SK-N-SH (cell line): ENCODE measurements around the gene S100A4. TPM values are rescaled to one million over a fixed set of nuclear protein-coding genes. Genes with fewer than 3 reads are reported as not detected.

ENCODE experiments used
- CTCF ChIA-PET: fragments of 300-600, 350-600 bp; formaldehyde crosslinking; extraction: SDS; loops from one replicate; lab custom pipeline; 2021; lab: Yijun Ruan, JAX
- POLR2A ChIA-PET: fragments of 350-600 bp; sonication (Branson Sonifier 250); formaldehyde crosslinking; extraction: SDS; loops from one replicate; lab custom pipeline; 2020; ENCODE audit warnings: antibody characterized with exemption, inconsistent platforms; lab: Yijun Ruan, JAX
- DNase-seq: peaks from one replicate; pipeline ENCODE4 v3.0.0; 2012
- H2AFZ ChIP-seq: fragments of 200-600 bp; sonication (generic); 2 replicates; pipeline ENCODE4 v1.8.1; 2016; ENCODE audit warnings: antibody characterized with exemption, mild to moderate bottlenecking, low read depth
- H3F3A ChIP-seq: fragments of 200-600 bp; sonication (generic); replicated peaks from 2 replicates; pipeline ENCODE3; 2016; ENCODE audit warnings: antibody characterized with exemption, mild to moderate bottlenecking; ENCODE audit not compliant: insufficient read depth
- H3K27ac ChIP-seq, 2 experiments: fragments of 200-500 bp in 1 of 2; fragments of 200-600 bp in 1 of 2; sonication (Bioruptor generic) in 1 of 2; sonication (generic), shearing (Covaris generic) in 1 of 2; 2 replicates each; pipeline versions ENCODE4 v1.5.1 to v1.6.1; 2014 to 2016; ENCODE audit warnings: low read depth in 2 of 2, inconsistent platforms in 1 of 2, low read length in 1 of 2, mild to moderate bottlenecking in 1 of 2, mixed read lengths in 1 of 2
- H3K27me3 ChIP-seq: fragments of 200-600 bp; sonication (generic), shearing (Covaris generic); 2 replicates; pipeline ENCODE4 v1.6.1; 2016; ENCODE audit warnings: mixed run types; ENCODE audit not compliant: insufficient read depth
- H3K36me3 ChIP-seq, 2 experiments: fragments of 200-500 bp in 1 of 2; fragments of 200-600 bp in 1 of 2; sonication (Bioruptor generic) in 1 of 2; sonication (generic) in 1 of 2; replicated peaks in 1 of 2; 2 replicates each; pipeline versions ENCODE3 to v1.5.1; 2014 to 2016; ENCODE audit warnings: low read length in 1 of 2, mild to moderate bottlenecking in 1 of 2; ENCODE audit not compliant: insufficient read depth in 2 of 2, control insufficient read depth in 1 of 2
- H3K4me1 ChIP-seq, 2 experiments: fragments of 200-500 bp in 1 of 2; fragments of 200-600 bp in 1 of 2; sonication (Bioruptor generic) in 1 of 2; sonication (generic), shearing (Covaris generic) in 1 of 2; 2 replicates each; pipeline versions ENCODE4 v1.5.1 to v1.6.1; 2014 to 2016; ENCODE audit warnings: low read depth in 1 of 2, low read length in 1 of 2, mixed run types in 1 of 2; ENCODE audit not compliant: insufficient read depth in 2 of 2, control insufficient read depth in 1 of 2
- H3K4me2 ChIP-seq: fragments of 200-600 bp; sonication (generic), shearing (Covaris generic); 2 replicates; pipeline ENCODE4 v1.6.1; 2017; ENCODE audit warnings: mixed run types
- H3K4me3 ChIP-seq, 2 experiments: fragments of 200-500 bp in 1 of 2; fragments of 200-600 bp in 1 of 2; sonication (Bioruptor generic) in 1 of 2; sonication (generic), shearing (Covaris generic) in 1 of 2; 2 replicates each; pipeline versions ENCODE4 v1.5.1 to v1.8.1; 2014 to 2016; ENCODE audit warnings: low read depth in 2 of 2, inconsistent platforms in 1 of 2, low read length in 1 of 2, mild to moderate bottlenecking in 1 of 2, mixed read lengths in 1 of 2, moderate library complexity in 1 of 2
- H3K79me2 ChIP-seq: fragments of 200-600 bp; sonication (generic); 2 replicates; pipeline ENCODE4 v1.8.1; 2017; ENCODE audit warnings: mild to moderate bottlenecking; ENCODE audit not compliant: insufficient read depth
- H3K9ac ChIP-seq: fragments of 200-600 bp; sonication (generic); 2 replicates; pipeline ENCODE4 v1.6.1; 2017; ENCODE audit warnings: mixed run types
- H3K9me2 ChIP-seq: fragments of 200-600 bp; sonication (generic); 2 replicates; pipeline ENCODE4 v1.6.1; 2017; ENCODE audit warnings: mixed run types
- H3K9me3 ChIP-seq: fragments of 200-600 bp; sonication (generic); 2 replicates; pipeline ENCODE4 v1.6.1; 2017; ENCODE audit warnings: mixed run types, mild to moderate bottlenecking, moderate library complexity
- H4K20me1 ChIP-seq: fragments of 200-600 bp; sonication (generic); 2 replicates; pipeline ENCODE4 v1.6.1; 2017; ENCODE audit warnings: mild to moderate bottlenecking, mixed run types; ENCODE audit not compliant: insufficient read depth
- ELF1 ChIP-seq: IDR thresholded peaks from 2 replicates; pipeline ENCODE4 v1.4.0; 2012
- EP300 ChIP-seq, 2 experiments: IDR thresholded peaks; 2 replicates each; pipeline versions ENCODE4 v1.4.0 to v1.6.1; 2012; ENCODE audit warnings: borderline replicate concordance in 1 of 2, low read depth in 1 of 2, low read length in 1 of 2
- EZH2phosphoT487 ChIP-seq: fragments of 200-600 bp; sonication (generic); IDR thresholded peaks from 2 replicates; pipeline ENCODE4 v1.6.1; 2017; ENCODE audit warnings: low read depth, mixed run types, mild to moderate bottlenecking, antibody characterized with exemption, moderate library complexity, borderline replicate concordance
- FOXM1 ChIP-seq: IDR thresholded peaks from 2 replicates; pipeline ENCODE4 v1.4.0; 2012; ENCODE audit warnings: low read depth, mild to moderate bottlenecking
- GABPA ChIP-seq: IDR thresholded peaks from 2 replicates; pipeline ENCODE4 v1.4.0; 2012; ENCODE audit warnings: low read depth, mild to moderate bottlenecking
- GATA2 ChIP-seq: sonication (generic); formaldehyde crosslinking; IDR thresholded peaks from 2 replicates; pipeline ENCODE4 v1.5.0; 2020; ENCODE audit warnings: mild to moderate bottlenecking, missing genetic modification reagents
- IRF3 ChIP-seq: fragments of 150-350 bp; IDR thresholded peaks from 2 replicates; pipeline ENCODE4 v1.6.1; 2016; ENCODE audit warnings: mild to moderate bottlenecking, low read depth, low read length
- JUND ChIP-seq: IDR thresholded peaks from 2 replicates; pipeline ENCODE4 v1.4.0; 2012
- NRF1 ChIP-seq: IDR thresholded peaks from 2 replicates; pipeline ENCODE4 v1.6.1; 2012; ENCODE audit warnings: low read depth, mild to moderate bottlenecking, low read length
- RAD21 ChIP-seq: IDR thresholded peaks from 2 replicates; pipeline ENCODE4 v1.6.1; 2012; ENCODE audit warnings: mild to moderate bottlenecking, low read length
- RCOR1 ChIP-seq: fragments of 150-350 bp; IDR thresholded peaks from 2 replicates; pipeline ENCODE4 v1.6.1; 2017; ENCODE audit warnings: antibody characterized with exemption, low read length
- RXRA ChIP-seq: IDR thresholded peaks from 2 replicates; pipeline ENCODE4 v1.4.0; 2012; ENCODE audit warnings: low read depth, mild to moderate bottlenecking, borderline replicate concordance
- SMC3 ChIP-seq: IDR thresholded peaks from 2 replicates; pipeline ENCODE4 v1.6.1; 2012; ENCODE audit warnings: low read depth, low read length, improper control_type of control experiment
- ZBTB33 ChIP-seq: IDR thresholded peaks from 2 replicates; pipeline ENCODE4 v1.4.0; 2012; ENCODE audit warnings: low read depth, borderline replicate concordance
- WGBS: methylation state at CpG from one replicate; pipeline ENCODE4 v1.1.6; 2017; ENCODE audit warnings: low lambda C conversion rate; 5-methylcytosine and 5-hydroxymethylcytosine counted together
- polyA plus RNA-seq, 3 experiments: library from polyadenylated mRNA; depleted of rRNA; stranded (reverse); fragments of >200 nt; gene quantifications; 2 replicates each; pipeline ENCODE4 v1.2.3, GENCODE V29; 2012
- TF ChIP-seq, protein P1 (sequence below): IDR thresholded peaks from 2 replicates; pipeline ENCODE4 v1.4.0; 2012; ENCODE audit warnings: low read depth
- TF ChIP-seq, protein P2 (sequence below): IDR thresholded peaks from 2 replicates; pipeline ENCODE4 v1.6.1; 2012; ENCODE audit warnings: mild to moderate bottlenecking, low read depth, low read length, moderate library complexity
- TF ChIP-seq, protein P3 (sequence below): IDR thresholded peaks from 2 replicates; pipeline ENCODE4 v1.4.0; 2012; ENCODE audit warnings: low read depth, borderline replicate concordance
- TF ChIP-seq, protein P4 (sequence below): fragments of 200-600 bp; sonication (generic); IDR thresholded peaks from 2 replicates; pipeline ENCODE4 v1.6.1; 2017; ENCODE audit warnings: antibody characterized with exemption, mild to moderate bottlenecking, moderate library complexity

The S100A4 gene
- polyA plus RNA-seq, 1 of the 3 experiments (the other 2 are of a cell fraction) = 25.4 TPM

DNA sequence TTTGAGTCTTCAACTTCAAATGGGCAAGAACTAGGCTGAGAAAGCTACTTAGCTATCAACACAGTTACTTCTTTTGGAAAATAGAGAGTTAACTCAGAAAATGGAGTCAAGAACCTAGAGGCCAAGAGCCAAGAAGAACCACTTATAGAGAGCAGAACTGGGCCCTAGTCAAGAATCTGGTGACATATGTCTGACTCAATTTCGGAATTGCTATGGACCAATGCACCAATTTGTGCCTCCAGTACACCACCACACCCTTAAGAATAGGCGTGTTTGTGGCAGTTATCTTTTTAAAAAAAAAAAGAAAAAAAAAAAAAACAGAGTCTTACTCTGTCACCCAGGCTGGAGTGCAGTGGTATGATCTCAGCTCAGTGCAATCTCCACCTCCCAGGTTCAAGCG, 12.3 kb upstream of the S100A4 start:
- H3K27ac ChIP-seq = no peak overlapping the region
- H4K20me1 ChIP-seq = no peaks in the 10 kb centered on the region
- no peaks in the 10 kb centered on the region for H3K9me3 ChIP-seq
- ChIA-PET POLR2A (no interaction called here), CTCF (interaction anchor here (1.1 to 5.9 kb wide), 5 partner anchors 11 to 63 kb away, joined by 3 to 26 read pairs (median 5); no protein-coding TSS in a partner anchor)
- H3K27me3 ChIP-seq = no peaks in the 10 kb centered on the region
- H2AFZ ChIP-seq = no peak overlapping the region
- H3K36me3 ChIP-seq = no peaks in the 10 kb centered on the region
- H3K4me1 ChIP-seq = peaks cover 9 to 16% of the 10 kb centered on the region in 2 experiments; a peak in 2 of 4 replicates
- H3K9me2 ChIP-seq = no peaks in the 10 kb centered on the region
- TF ChIP-seq FOXM1 (no peak), GABPA (no peak), EP300 (IDR thresholded peaks at IDR 0.05; ENCODE audit: borderline replicate concordance in 1 of 2, low read depth in 1 of 2, low read length in 1 of 2) (no peak), SMC3 (no peak), GATA2 (CRISPR knock-in tag) (no peak), ZBTB33 (no peak), NRF1 (no peak), JUND (no peak), IRF3 (no peak), RAD21 (no peak)
- H3K4me3 ChIP-seq = no peak overlapping the region
- no peak for DNase-seq
- no peak overlapping the region for H3K4me2 ChIP-seq
- H3K9ac ChIP-seq = no peak overlapping the region
- peaks cover 4% of the 10 kb centered on the region; the same call in 1 of the 2 replicates for H3K79me2 ChIP-seq
- no peaks in the 10 kb centered on the region for H3F3A ChIP-seq
- 87% methylated on average over 3 of the region's 3 CpGs for WGBS

DNA sequence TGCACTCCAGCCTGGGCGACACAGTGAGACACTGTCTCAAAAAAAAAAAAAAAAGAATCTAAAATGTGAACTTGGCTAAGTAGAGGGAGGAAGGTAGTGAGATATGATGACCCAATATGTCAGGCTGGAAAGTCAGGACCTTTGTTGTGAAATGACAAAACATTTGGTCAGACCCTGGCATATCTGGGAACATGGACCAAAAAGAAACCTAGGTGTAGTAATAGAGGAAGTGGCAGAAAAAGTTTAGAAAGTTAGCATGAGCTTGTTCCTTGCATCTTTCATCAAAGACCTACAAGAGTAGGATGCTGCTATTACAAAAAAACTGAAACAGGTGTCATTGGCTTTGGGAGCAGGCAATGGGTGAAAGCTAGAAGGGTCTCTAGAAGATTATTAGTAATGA, 10.7 kb upstream of the S100A4 start:
- ChIA-PET POLR2A (no interaction called here), CTCF (interaction anchor here (2.8 to 5.9 kb wide), 2 partner anchors 13 to 46 kb away, joined by 16 to 26 read pairs; no protein-coding TSS in a partner anchor)
- WGBS = 100% methylated on average over 1 of the region's 1 CpG
- TF ChIP-seq EZH2phosphoT487 = no peak
- TF ChIP-seq RCOR1 = no peak
- TF ChIP-seq, protein P1, sequence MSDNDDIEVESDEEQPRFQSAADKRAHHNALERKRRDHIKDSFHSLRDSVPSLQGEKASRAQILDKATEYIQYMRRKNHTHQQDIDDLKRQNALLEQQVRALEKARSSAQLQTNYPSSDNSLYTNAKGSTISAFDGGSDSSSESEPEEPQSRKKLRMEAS = no peak
- TF ChIP-seq, protein P2, sequence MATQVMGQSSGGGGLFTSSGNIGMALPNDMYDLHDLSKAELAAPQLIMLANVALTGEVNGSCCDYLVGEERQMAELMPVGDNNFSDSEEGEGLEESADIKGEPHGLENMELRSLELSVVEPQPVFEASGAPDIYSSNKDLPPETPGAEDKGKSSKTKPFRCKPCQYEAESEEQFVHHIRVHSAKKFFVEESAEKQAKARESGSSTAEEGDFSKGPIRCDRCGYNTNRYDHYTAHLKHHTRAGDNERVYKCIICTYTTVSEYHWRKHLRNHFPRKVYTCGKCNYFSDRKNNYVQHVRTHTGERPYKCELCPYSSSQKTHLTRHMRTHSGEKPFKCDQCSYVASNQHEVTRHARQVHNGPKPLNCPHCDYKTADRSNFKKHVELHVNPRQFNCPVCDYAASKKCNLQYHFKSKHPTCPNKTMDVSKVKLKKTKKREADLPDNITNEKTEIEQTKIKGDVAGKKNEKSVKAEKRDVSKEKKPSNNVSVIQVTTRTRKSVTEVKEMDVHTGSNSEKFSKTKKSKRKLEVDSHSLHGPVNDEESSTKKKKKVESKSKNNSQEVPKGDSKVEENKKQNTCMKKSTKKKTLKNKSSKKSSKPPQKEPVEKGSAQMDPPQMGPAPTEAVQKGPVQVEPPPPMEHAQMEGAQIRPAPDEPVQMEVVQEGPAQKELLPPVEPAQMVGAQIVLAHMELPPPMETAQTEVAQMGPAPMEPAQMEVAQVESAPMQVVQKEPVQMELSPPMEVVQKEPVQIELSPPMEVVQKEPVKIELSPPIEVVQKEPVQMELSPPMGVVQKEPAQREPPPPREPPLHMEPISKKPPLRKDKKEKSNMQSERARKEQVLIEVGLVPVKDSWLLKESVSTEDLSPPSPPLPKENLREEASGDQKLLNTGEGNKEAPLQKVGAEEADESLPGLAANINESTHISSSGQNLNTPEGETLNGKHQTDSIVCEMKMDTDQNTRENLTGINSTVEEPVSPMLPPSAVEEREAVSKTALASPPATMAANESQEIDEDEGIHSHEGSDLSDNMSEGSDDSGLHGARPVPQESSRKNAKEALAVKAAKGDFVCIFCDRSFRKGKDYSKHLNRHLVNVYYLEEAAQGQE = no peak
- no peak for TF ChIP-seq GABPA
- TF ChIP-seq EP300 (IDR thresholded peaks at IDR 0.05; ENCODE audit: borderline replicate concordance in 1 of 2, low read depth in 1 of 2, low read length in 1 of 2) = no peak
- TF ChIP-seq, protein P3, sequence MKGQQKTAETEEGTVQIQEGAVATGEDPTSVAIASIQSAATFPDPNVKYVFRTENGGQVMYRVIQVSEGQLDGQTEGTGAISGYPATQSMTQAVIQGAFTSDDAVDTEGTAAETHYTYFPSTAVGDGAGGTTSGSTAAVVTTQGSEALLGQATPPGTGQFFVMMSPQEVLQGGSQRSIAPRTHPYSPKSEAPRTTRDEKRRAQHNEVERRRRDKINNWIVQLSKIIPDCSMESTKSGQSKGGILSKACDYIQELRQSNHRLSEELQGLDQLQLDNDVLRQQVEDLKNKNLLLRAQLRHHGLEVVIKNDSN = no peak
- TF ChIP-seq RAD21 = no peak
- TF ChIP-seq, protein P4, sequence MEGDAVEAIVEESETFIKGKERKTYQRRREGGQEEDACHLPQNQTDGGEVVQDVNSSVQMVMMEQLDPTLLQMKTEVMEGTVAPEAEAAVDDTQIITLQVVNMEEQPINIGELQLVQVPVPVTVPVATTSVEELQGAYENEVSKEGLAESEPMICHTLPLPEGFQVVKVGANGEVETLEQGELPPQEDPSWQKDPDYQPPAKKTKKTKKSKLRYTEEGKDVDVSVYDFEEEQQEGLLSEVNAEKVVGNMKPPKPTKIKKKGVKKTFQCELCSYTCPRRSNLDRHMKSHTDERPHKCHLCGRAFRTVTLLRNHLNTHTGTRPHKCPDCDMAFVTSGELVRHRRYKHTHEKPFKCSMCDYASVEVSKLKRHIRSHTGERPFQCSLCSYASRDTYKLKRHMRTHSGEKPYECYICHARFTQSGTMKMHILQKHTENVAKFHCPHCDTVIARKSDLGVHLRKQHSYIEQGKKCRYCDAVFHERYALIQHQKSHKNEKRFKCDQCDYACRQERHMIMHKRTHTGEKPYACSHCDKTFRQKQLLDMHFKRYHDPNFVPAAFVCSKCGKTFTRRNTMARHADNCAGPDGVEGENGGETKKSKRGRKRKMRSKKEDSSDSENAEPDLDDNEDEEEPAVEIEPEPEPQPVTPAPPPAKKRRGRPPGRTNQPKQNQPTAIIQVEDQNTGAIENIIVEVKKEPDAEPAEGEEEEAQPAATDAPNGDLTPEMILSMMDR = no peak
- TF ChIP-seq ELF1 = no peak
- TF ChIP-seq RXRA = no peak
- TF ChIP-seq NRF1 = no peak

More for the DNA sequence above, 10.7 kb upstream of the S100A4 start:
- Histone ChIP-seq H3K9ac (no peak overlapping the region), H3K9me2 (no peaks in the 10 kb centered on the region), H3K27ac (no peak overlapping the region), H3K9me3 (no peaks in the 10 kb centered on the region), H3K27me3 (no peaks in the 10 kb centered on the region), H3K36me3 (no peaks in the 10 kb centered on the region), H3F3A (no peaks in the 10 kb centered on the region), H3K79me2 (no peaks in the 10 kb centered on the region), H3K4me2 (no peak overlapping the region), H3K4me1 (peaks cover 9 to 14% of the 10 kb centered on the region in 2 experiments; a peak in 2 of 4 replicates), H4K20me1 (no peaks in the 10 kb centered on the region), H3K4me3 (no peak overlapping the region), H2AFZ (no peak overlapping the region)
- no peak for DNase-seq
